Astrocyte of the spinal cord (primary cell): Measurements from ENCODE around the gene DEUP1.

Source experiments
- DNase-seq: peaks from one replicate; pipeline ENCODE4 v3.0.0; 2011; ENCODE audit warnings: low read depth, low spot score
- H3K4me3 ChIP-seq: 2 replicates; pipeline ENCODE4 v1.5.1; 2011; ENCODE audit warnings: low read depth, mild to moderate bottlenecking, low read length, moderate library complexity
- in situ Hi-C: cut with HindIII; loops from 2 replicates; pipeline ENCODE4 v1.10.0; 2017; ENCODE audit warnings: low sequenced_read_pairs
- TF ChIP-seq, protein P1 (sequence below): IDR thresholded peaks from 2 replicates; pipeline ENCODE4 v1.5.1; 2012; ENCODE audit warnings: low read depth, mild to moderate bottlenecking, low read length, inconsistent platforms

The DEUP1 gene

DNA sequence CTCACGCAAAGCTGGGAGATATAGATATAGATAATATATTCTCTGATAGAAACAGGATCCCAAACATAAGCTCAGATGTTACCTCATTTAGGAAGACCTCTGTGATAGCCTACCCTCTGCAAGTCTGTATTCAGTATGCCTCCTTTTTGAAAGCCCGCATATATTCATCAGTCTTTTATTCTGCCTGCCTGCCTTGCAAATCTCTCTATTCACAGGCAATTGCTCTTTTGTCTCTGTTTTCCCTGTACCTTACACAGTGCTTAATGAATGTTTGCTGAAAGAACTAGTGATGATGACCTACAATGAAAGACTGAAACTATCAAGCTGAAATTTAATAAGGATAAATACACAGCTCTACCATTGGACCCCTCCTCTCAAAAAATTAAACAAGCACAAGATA lies 18.4 kb downstream of the DEUP1 start:
- in situ Hi-C loops: no loop called here
- no peak overlapping the region for H3K4me3 ChIP-seq
- DNase-seq: no peak
- TF ChIP-seq, protein P1, sequence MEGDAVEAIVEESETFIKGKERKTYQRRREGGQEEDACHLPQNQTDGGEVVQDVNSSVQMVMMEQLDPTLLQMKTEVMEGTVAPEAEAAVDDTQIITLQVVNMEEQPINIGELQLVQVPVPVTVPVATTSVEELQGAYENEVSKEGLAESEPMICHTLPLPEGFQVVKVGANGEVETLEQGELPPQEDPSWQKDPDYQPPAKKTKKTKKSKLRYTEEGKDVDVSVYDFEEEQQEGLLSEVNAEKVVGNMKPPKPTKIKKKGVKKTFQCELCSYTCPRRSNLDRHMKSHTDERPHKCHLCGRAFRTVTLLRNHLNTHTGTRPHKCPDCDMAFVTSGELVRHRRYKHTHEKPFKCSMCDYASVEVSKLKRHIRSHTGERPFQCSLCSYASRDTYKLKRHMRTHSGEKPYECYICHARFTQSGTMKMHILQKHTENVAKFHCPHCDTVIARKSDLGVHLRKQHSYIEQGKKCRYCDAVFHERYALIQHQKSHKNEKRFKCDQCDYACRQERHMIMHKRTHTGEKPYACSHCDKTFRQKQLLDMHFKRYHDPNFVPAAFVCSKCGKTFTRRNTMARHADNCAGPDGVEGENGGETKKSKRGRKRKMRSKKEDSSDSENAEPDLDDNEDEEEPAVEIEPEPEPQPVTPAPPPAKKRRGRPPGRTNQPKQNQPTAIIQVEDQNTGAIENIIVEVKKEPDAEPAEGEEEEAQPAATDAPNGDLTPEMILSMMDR: no peak

DNA sequence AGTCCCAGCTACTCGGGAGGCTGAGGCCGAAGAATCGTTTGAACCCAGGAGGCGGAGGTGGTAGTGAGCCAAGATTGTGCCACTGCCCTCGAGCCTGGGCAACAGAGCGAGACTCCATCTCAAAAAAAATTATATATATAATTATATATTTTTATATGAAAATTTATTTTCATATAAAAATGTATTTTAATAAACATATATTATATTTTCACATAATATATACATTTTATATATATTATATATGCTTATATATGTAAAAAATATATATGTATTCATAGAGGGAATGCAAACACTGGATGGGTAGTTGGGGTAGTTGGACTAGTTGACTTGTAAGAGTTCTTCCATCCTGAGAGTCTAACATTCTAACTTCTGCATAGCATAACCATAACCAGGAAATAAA lies 20.3 kb downstream of the DEUP1 start:
- no peak for DNase-seq
- no peak overlapping the region for H3K4me3 ChIP-seq
- in situ Hi-C loops: no loop called here
- TF ChIP-seq, protein P1: no peak

DNA sequence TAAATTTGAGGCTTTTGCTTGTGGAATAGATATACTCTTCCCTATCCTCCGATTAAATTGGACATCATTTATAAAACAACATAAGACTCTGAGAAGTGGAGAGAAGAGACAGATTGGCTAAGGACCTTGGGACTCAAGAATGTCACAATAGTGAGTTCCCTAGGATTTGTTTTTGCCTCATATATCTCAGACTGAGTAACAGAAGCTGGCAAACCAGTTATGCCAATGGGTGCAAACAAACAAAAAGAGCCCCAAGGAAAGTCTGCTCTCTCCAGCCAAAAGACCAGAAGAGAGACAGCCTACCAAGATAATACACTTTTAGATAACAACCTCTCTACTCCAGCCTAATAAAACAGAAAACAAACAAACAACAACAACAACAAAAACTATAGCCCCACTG lies 28.9 kb downstream of the DEUP1 start:
- no peak for DNase-seq
- TF ChIP-seq, protein P1: no peak
- H3K4me3 ChIP-seq: no peak overlapping the region
- in situ Hi-C loops: no loop called here

DNA sequence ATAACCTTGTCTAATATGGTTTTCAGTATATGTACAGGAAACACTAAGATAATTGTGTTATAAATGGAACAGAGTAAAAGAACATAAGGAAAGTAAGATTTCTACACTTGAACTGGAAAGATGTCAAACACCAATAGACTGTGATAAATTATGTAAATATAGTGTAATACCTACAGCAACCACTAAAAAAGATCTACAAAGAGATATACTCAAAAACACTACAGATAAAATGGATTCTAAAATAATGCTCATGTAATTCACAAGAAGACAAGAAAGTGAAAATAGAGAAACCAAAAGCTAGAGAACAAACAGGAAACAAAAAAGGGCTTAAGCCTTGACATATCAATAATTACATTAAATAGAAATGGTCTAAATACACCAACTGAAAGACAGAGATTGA lies 30.9 kb downstream of the DEUP1 start:
- TF ChIP-seq, protein P1: no peak
- in situ Hi-C loops: no loop called here
- H3K4me3 ChIP-seq: no peak overlapping the region
- DNase-seq: no peak

DNA sequence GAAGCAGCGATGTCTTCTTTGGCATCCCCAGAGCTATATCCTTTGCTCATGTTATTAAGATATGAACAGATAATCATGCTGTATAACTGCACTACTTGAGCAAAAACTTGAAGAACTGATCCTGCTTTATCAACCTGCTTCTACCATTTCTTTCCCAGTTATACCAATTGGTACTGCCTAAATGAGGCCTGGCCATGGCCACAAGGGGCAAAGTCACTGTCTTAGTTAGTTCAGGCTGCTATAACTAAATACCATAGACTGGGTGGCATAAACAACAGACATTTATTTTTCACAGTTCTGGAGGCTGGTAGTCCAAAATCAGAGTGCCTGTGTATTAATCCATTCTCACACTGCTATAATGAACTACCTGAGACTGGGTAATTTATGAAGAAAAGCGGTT lies 37.5 kb downstream of the DEUP1 start:
- TF ChIP-seq, protein P1: no peak
- H3K4me3 ChIP-seq: no peak overlapping the region
- DNase-seq: no peak
- in situ Hi-C loops: no loop called here

DNA sequence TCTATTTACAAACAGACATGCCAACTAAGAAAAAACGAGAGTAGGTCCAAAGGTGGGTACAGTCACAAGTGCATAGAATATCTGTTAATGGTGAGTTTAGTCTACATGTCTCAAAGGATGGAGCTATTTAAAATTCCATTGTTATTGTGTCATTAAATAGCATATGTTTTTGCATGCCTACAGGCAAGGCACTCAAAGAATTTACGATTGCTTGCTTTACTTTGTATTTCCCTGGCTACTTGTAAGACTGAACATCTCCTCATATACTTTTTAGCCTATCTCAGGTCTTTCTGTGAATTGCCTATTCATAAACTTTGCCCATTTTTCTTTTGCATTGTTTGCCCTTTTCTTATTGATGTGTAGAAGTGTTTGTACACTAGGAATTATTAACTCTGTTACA lies 39.7 kb downstream of the DEUP1 start:
- in situ Hi-C loops: no loop called here
- no peak overlapping the region for H3K4me3 ChIP-seq
- TF ChIP-seq, protein P1: no peak
- peak; percentile 20 for DNase-seq

DNA sequence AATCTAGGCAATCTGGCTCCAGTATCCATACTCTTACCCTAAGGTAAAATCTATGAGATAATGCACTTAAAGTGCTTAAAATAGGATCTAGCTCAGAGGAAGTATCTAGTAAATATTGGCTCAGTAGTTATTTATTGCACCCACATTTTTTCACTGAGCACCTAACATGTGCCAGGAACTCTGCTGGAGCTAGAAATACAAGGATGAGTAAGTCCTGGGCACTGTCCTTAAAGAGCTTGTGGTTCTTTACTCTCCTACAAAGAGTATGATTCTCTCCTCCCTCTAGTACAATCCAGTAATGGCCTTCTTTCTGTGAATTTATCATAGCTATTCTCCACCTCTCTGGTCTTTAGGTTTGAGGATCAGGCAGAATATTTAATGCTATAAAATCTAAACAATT lies 59.2 kb downstream of the DEUP1 start:
- DNase-seq: peak; percentile 22
- no peak overlapping the region for H3K4me3 ChIP-seq
- TF ChIP-seq, protein P1: no peak
- in situ Hi-C loops: no loop called here
